ENCODE results near the gene RUNX2.
"Not testable (repeated sequence)": the region's sequence is repeated elsewhere in the genome, so short reads cannot be mapped to it uniquely, and the experiment has no call there.

The RUNX2 gene

DNA sequence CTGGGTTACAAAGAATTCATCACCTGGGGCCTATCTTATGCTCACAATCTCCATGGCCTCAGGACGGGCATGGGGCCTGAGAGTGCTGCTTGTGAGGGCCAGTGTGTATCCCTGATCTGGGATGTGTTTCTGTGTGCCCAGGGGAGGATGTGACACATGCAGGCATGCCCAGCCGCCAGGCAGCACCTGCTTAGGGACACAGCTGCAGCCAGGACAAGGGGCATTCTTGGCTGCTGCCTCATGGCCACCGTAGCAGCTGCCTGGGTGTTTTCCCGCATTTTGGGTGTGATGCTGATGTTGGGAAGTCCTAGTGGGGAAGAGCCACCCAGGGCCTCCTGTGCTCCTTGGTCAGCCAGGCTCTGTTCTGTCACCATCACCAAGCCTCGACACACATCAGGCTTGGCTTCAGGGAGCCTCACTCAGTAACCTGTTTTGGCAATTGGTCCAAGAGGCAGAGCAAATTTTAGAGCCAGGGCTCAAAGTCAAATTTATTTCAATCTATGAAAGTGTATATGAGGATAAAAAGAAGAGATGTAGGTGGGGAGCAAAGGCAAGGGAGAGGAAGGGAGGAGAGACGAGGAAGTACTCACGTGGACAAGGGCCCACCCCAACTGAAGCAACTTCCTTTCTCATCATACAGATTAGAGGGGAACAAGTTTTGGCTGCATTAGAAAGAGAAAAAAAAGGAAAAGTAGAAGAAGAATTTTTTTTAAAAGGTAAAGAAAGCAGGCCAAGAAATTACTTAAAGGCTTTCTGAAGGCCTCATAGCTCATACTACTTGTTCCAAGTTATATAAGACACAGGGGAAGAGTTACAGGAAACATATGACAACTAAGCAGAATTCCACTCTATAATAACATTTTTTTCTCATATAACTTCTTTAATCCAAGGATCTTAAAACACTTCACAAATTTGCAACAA is 319.5 kb downstream of the RUNX2 start:
- DNase-seq (ENCODE audit: low read depth in 2 of 2) = no peak

DNA sequence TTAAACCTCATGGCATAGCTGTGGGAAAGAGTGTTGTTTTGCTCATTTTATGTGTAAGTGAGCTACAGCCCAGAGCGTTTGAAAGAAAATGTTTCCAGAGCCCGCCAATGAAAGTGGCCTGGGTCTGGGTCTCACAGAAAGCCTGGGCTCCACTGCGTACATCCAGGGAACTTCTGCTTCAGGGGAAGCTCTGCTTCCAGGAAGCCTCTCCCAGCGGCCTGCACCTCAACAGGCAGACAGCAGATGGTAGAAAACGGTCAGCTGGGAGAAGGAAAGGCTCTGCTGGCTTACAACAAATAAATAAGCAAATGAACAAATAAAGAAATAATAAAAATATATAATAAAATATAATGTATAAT is 320.1 kb downstream of the RUNX2 start:
- DNase-seq (ENCODE audit: low read depth in 2 of 2) = no peak

DNA sequence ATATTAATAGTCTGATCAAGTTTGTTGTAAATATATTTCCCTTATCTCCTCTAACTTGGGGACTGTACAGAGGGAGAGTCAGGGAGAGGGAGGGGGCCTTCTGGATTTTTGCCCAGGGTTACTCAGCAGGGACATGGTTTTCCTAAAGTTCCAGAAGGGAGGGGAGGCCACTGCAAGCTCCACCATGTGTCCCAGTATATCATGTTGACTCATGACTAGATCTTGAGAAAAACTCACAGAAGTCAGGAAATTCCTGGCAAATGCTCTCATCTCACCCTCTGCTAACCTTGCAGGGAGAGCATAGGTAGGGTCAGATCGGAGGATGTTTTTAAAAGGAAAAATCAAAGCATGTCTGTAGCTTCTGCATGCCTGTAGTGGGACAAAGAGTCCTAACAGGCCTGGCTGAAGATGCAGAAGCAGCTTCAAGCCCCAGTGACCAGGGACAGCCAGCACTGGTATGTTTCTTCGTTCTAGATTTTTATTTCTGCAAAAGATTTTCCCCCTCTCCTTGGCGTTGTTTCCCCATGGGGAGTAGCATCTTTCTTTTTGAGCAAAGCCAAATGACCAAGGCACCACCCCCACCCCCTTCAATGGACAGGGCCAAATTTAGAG is 322.5 kb downstream of the RUNX2 start:
- DNase-seq (ENCODE audit: low read depth in 2 of 2) = no peak

DNA sequence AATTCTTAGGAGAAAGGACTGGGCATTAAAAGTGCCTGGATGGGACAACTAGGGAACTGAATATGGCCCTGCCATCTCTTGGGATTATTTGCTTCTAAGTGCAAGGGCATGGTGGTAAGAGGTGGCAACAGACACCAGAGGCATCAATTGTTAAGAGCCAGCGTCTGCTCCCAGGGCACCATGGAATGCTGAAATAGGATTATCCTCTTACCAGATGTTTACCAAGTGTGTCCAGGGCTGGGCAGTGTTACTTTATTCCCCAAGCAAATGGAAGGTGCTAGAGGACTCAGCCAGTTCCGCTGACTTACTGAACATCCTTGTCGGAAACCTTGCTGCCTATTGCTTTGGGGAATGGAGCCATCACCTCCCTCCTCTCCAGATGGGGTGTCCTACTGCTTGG is 323.2 kb downstream of the RUNX2 start:
- DNase-seq (ENCODE audit: low read depth in 2 of 2) = no peak

DNA sequence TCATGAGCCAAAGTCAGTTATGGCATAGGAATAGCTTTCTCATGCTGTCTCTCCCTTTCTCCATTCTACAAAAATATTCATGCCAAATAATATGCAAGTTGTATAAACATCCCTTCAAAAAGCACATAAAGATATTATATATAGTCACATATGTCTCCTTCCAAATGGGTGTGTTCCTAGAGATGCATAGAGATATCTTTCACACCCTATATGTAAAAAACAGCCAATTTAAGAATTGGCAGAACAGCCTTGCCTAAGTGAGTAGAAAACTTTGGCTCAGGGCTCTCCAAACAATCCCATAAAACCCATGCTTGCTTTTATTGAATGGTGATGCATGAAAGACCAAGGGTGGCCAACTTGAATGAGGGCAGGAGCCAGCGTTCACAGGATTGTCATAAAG is 324.3 kb downstream of the RUNX2 start:
- DNase-seq (ENCODE audit: low read depth in 2 of 2) = no peak

DNA sequence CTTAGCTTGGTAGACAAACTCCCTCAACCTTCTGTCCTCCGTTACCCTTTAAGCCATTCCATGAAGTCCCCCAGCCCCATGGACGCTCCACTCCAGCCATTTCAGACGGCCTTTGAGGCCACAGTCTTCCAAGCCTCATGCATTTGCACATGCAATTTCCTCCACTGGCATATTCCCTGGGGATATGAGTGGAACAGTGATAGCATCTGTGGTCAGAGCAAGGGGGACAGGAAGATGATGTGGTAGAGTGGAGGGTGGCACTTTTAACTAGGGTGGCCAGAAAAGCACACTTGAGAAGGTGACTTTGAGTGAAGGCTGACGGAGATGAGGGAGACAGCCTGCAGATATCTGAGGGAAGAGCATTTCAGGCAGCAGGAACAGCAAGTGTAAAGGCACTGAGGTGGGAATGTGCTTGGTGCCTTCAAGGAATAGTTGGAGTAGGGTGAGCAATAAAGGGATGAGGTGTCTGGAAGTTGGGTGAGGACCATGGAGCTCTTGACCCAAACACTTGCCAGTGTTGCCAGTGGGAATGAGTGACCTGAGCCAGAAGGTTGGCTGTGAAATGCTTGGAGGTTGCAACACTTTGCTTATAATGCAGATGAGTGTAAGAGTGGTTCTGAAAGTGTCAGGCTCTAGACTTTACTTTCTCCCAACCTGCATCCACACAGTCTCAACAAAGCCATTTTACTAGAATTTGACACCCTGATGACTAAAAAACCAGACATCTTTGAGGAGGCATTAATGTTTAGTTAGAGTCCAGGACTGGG is 325.2 kb downstream of the RUNX2 start:
- DNase-seq (ENCODE audit: low read depth in 2 of 2) = no peak

DNA sequence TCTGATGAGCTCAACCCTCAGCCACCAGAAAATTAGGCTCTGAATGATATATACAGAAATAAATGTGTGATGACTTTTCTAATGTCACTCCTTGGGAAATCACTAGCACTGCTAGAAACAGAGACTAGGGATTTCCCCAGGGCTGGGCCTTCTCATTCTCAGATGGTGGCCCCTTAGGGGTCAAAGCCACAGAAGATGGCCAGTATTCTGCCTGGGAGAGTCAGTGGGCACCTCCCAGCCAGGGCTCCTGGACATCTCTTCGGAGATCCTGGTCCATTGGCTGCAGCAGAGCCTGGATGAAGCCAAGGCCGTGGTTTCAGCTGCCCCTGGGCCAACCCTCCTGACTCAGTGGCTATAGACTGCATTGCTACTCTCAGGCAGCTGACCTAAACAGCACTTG is 326.5 kb downstream of the RUNX2 start:
- no peak for DNase-seq (ENCODE audit: low read depth in 2 of 2)

DNA sequence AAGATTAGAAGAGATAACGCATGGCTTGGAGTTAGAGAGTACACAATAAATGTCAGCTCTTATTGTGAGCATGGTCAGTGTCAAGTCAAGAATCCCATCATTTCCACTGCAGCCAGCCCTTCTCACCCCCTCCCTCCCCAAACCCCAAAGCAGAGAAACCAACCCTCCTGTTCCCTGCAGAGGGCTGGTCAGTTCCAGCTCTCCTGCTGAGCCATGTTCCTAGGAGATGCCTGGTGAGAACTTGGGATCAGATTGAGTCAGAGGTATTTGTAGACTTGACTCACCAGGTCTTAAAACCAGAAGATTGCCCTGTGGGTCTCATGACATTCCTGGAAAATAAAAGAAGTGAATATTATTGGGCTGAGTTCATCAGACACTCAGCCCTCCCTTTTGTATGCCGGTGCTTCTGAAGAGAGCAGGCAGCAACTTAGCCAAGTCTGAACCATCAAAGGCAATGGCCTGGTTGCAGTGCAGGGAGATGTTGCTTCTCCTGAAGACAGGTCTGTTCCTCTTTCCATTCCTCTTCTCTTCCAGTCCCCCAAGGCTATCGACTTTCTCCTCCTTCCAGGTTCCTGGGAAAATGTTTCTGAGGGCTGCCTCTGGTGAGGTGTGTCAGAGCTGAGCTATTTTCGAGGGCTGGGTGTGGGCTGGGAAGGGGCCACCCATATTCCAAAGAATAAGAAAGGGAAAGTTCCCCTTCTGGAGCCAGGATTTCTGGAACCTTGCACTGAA is 327.8 kb downstream of the RUNX2 start:
- no peak for DNase-seq (ENCODE audit: low read depth in 2 of 2)

DNA sequence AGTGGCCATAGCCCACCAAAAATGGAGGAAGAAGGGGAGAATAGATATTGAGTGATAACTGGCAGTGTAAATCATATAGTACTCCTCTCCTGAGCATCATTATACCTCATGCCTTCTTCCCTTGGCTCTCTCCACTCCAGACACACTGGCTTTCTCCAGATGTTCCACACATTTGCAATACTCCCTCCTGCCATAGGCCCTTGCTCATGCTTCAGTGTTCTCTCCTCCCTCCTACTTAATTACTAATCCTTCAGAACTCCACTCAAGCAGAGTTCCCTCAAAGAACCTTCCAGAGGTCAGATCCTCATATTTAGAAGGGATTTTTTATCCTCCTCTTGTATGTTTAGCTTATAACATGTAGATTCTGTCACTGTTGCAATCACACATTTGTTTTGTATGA is 329.1 kb downstream of the RUNX2 start:
- DNase-seq (ENCODE audit: low read depth in 2 of 2) = no peak

DNA sequence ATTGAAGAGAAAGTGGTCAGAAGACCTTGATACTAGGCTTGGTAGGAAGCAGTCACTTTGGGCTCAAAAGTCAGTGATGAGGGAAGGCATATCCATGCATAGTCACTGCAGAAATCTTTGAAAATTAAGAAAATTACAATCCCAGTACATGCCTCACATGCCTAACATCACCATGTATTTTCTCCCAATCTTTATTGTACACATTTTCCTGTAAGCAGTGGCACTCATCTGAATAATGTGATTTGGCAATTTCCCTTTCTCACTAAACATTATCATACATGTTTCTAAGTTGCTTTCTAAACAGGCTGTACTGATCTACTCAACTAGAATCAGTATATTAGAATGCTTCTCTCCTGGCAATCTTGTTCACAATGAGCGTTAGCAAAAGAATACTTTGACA is 330.3 kb downstream of the RUNX2 start:
- no peak for DNase-seq (ENCODE audit: low read depth in 2 of 2)

DNA sequence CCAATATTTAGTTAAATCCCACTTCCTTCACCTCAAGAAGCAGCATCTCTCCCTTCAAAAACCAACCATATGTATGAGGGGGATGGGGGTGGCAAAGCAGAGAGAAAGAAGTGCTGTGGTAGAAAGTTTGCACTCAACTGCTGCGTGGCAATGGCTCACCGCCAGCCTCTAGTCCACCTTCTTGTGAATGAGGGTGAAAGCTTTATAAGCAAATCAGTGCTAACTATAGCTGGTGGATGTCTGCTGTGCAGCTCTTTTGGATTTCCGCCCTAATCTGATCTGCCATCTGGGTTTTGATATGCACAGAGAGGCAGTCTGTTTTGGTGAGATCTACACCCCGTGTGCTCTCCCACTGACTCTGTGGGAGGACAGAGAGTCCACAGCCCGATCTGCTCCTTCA is 330.8 kb downstream of the RUNX2 start:
- DNase-seq (ENCODE audit: low read depth in 2 of 2) = no peak

DNA sequence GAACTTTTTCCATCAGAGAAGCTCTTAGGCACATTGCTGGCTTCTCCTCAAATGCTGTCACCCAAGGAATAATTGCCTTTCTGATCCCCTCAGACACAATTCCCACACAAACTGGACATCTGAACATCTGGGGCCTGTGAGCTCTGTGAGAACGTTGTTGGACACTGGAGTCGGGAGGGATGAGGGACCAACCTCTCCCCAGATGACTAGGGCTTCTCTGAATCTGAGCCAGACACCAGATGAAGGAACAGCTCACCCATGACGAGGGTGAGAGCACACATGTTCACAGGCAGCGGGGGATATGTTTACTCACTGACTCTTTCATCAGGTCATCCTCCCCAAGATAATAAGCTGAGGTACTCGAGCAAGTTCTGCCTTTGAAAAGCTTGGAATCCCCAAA is 333.5 kb downstream of the RUNX2 start:
- no peak for DNase-seq (ENCODE audit: low read depth in 2 of 2)

DNA sequence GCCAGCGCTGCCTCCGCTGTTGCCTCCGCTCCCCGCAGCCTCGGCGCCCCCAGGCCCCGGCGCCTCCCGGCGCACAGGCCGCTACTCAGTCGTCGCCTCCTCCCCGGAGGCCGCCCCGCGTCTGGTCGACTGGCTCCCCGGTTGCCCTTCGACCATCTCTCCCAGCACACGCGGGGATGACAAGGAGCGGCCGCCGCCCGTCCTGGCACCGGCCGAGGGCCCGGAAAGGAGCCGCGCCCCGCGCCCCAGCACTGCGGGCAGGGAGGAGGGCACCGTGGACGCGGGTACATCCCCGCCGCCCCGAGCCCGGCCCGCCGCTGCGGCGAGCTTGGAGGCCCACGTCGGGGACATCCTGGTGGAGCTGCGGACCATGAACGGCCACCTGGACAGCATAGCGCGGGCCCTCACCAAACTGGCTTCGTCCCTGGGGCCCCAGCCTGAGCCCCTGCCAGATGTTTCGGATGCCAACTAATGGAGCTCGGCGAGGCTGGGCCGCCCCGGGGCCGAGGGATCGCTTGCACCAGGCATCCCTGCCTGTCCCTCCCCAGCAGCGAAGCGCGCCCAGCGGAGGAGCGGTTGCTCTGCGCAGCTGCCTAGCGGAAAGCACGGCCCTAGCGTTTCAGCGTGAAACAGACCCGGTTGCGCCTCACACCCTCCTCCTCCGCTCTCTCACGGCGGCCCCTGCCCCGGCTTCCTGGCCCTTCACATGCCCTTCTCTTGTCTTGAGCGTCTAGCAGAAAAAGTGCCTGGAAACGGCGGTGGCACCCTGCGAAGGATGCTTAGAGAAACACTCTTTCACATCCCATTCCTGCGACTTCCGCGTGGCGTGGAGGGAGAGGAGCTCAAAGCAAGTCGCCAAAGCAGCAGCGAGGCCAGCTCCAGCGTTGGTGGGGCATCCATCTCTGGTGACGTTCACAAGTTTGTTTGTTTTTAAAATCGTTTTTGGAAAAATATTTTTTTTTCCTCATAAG is 335.4 kb downstream of the RUNX2 start:
- no peak for DNase-seq (ENCODE audit: low read depth in 2 of 2)

DNA sequence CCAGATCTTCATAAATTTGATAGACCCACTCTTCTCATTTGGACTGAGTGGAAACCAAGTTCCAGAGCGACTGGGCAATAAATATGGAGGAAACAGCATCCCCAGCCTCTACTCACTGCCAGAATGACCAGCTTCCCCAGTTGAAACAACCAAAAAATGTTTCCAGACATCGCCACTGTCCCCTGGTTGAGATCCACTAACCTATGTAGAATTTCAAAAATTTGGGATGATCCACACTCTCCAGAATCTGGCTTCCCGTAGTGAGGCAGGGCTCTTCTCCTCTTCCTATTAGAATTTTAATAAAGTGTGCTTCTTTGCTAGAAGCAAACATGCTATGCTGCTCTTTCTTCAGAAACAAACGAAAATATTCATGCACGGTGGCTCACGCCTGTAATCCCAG is 336.6 kb downstream of the RUNX2 start:
- no peak for DNase-seq (ENCODE audit: low read depth in 2 of 2)

DNA sequence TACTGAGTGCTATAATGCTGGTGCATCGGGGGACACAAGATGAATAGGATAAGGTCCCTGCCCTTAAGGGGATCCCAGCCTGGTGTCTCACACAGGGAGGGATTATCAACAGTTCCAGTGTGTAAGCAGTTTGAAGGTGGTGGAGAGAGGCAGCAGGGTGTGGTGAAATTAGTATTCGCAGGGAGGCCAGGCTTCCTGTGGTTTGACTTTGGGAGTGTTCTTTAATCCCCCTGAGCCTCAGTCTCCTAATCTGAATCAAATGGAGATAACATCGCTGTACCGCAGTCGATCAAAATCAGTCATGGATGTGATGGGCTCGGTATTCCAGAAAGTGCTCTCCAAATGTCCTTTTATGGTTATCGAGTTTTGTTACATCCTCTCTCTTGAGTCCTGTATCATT is 337.7 kb downstream of the RUNX2 start:
- no peak for DNase-seq (ENCODE audit: low read depth in 2 of 2)

DNA sequence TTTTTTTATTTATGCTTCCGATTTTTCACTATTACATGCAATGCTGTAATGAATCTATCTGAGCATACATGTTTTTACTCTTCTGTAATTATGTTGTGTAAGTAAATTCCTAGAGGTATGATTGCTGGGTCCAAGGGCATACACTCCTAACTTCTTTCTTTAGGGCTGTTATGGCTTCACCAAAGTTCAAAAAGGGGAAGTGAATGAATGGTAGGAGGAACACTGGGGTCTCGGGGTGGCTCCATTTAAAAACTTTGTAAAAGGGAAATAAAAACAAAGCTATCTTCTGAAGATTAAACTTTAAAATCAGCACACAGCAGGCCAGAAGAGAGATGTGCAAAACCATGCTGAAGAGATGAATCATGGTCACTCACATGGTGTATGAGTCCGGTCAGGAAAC is 338.7 kb downstream of the RUNX2 start:
- DNase-seq (ENCODE audit: low read depth in 2 of 2) = no peak

DNA sequence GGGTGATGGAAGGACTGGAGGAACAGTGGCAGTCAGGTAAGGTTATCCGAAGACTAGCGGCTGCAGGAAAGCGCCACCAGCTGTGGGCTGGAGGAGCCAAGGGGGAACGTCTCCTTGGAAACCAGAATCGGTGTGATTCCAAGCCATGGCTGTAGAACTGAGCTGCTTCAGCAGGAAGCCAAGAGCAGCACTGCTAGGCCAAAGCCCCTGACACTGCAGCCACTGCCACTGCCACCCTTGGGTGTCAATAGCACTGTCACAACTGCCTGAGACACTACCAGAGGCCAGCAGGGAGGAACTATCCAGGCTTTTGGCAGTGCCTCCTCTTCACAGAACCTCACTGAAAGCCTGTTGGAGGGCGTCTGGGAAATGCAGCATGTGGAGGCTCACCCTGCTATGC is 339.2 kb downstream of the RUNX2 start:
- DNase-seq (ENCODE audit: low read depth in 2 of 2) = no peak

DNA sequence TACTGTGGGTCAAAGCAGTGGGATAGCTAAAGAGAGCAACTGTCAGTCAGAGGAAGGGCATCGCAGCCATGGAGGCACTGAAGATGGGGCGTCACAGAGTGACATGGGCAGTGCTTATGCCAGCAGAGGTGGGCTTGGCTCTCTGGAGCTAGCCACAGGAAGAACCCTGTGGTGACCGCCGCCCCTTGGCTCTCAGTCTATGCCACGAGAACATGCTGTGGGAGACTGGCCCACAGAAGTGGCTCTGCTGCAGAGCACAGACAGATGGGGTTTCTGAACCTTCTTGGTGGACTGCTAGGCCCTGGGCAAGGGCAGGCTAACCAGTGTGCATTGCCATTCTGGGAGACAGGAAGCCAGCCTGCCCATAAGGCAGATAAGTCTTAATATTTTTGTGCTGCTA is 339.6 kb downstream of the RUNX2 start:
- no peak for DNase-seq (ENCODE audit: low read depth in 2 of 2)

DNA sequence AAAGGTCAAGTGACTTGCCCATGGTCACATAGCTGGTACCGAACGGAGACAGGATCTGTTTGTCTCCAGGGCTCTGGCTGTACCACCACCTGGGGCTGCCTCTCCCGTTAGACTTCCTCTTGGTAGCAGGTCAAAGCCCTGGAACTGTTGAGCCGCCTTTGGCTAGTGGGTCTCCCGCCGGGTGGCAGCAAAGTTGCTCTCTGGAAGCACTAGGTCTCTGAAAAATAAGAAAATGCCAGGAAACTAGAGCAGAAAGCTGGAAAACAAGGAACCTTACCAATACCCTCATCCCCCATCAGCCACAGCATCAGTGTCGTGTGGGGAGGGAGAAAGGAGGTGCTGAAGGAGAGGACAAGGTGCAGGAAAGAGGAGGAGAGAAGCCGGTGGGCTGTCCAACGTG is 340.6 kb downstream of the RUNX2 start:
- DNase-seq (ENCODE audit: low read depth in 2 of 2) = no peak

DNA sequence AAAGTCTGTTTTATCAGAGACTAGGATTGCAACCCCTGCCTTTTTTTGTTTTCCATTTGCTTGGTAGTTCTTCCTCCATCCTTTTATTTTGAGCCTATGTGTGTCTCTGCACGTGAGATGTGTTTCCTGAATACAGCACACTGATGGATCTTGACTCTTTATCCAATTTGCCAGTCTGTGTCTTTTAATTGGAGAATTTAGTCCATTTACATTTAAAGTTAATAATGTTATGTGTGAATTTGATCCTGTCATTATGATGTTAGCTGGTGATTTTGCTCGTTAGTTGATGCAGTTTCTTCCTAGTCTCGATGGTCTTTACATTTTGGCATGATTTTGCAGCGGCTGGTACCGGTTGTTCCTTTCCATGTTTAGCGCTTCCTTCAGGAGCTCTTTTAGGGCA is 345.0 kb downstream of the RUNX2 start:
- not testable (repeated sequence) for DNase-seq (ENCODE audit: low read depth in 2 of 2)

DNA sequence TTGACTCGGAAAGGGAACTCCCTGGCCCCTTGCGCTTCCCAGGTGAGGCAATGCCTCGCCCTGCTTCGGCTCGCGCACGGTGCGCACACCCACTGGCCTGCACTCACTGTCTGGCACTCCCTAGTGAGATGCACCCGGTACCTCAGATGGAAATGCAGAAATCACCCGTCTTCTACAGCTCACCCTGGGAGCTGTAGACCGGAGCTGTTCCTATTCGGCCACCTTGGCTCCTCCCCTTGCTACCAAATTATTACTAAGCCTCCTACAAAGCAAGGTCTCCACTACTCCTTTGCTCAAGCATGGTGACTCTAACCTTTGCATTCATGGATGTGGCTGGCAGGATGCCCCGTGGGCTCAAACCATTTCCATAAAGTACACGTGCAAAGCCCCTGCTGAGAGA is 347.0 kb downstream of the RUNX2 start:
- not testable (repeated sequence) for DNase-seq (ENCODE audit: low read depth in 2 of 2)

All from stimulated activated CD8-positive, alpha-beta memory T cell treated with anti-CD3 and anti-CD28 coated beads, Interleukin-2, amount 100 ng/mL, for 1 hour (primary cell).